Fibroblast of the conjunctiva (primary cell): ENCODE measurements around the gene MRPS14.
"Not testable (repeated sequence)": the region's sequence is repeated elsewhere in the genome, so short reads cannot be mapped to it uniquely, and the experiment has no call there.

ENCODE experiments used
- DNase-seq: peaks from one replicate; pipeline ENCODE4 v3.0.0-alpha.2; 2010; ENCODE audit warnings: low read depth

The MRPS14 gene

DNA sequence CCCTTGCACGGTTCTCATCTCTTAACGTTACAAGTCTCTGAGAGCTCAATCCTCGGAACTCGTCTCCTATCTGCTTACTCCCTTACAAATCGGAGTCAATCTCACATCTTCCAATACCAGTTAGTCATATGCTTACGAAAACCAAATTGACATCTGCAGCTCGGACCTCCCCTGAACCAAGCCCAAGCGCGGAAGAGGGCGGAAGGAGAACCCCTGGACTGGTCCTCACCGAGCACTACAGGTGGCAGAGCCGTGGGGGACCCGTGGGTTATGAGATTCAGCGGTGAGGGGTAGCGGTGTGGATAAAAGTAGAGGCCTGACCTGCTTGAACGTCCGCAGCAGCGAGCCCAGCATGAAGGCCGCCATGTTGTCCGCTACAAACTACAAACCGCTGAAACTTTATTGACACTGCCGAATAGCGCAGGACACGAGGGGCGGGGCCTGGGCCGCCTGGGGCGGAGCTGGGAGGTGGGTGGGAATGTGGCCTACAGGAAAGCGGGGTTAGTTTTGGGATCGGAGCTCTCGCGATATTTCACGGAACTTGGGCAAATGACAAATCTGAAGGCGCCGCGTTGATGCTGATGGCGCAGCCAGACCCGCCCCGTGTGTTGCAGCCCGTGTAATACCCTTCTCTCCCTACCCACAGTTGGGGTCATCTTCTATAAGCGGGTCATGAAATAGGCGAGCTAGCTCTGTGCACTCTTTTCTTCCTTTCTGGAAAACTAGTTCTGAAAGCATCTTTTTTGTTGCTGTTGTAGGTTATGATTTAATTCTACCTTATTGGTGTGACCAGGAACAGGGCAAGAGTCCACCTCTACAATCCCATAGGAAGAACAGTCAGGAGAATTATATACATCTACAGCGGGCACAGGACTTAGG, at the start of gene MRPS14:
TSS of gene MRPS14 (minus strand) at position 383 of the 879 bp plus-strand sequence. CDS start at position 366, 17 bp downstream.
- peak; percentile 96 for DNase-seq

GRCh38 chr1:175072099-175072951, 49.1 kb upstream of the MRPS14 start:
- peak; percentile 53 for DNase-seq

DNA sequence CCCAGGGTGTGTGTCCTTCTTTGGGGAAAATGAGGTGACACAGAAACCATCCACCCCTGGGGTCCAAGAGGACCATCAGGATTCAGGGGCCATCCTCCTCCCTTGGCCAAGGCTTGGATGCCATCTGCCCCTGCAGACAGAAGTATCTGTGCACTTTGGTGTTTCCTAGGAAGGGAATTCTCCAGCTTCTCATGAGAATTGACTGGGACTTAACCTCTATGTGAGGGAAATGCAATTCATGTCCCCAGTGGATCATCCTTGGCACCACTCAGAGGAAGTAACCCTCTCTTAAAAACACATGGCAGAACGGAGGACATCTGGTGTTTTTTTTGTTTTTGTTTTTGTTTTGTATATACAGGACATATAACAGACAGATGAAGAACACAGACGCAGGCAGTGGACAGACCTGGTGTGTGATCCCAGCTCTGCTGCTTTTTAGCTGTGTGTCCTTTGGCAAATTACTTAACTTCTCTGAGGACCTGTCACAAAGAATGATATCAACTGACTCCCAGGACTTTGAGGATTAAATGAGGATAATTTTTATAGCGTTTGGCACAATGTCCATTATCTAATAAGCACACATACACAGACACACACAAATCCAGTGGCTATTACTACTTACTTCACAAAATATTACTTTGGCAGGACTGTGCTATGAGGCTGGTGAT, 48.2 kb upstream of the MRPS14 start:
- no peak for DNase-seq

GRCh38 chr1:175070818-175071217, 47.6 kb upstream of the MRPS14 start:
- no peak for DNase-seq

GRCh38 chr1:175067362-175068106, 44.3 kb upstream of the MRPS14 start, which contains the start of gene TNN:
Gene TNN (plus strand): TSS chr1:175067833. CDS start chr1:175077419, 9,586 bp downstream.
- DNase-seq, result no peak

GRCh38 chr1:175062858-175063257, 39.6 kb upstream of the MRPS14 start:
- no peak for DNase-seq

DNA sequence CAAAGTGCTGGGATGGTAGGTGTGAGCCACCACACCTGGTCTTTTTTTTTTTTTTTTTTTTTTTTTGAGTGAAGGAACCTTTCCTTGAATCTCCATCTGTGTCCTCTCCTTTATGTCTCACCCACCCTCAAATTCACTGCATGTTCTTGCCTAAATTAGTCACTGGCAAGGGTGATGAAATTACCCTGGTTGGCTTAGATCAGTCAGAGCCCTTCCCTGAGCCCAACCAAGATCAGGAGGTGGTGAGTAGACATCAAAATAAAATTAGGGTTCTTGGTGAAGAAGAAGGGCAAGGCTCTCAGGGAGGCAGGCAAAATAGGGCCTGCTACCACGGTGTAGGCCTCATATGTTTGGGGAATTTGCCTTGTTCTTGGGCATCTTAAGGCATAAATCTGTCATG, 39.1 kb upstream of the MRPS14 start:
- no peak for DNase-seq

DNA sequence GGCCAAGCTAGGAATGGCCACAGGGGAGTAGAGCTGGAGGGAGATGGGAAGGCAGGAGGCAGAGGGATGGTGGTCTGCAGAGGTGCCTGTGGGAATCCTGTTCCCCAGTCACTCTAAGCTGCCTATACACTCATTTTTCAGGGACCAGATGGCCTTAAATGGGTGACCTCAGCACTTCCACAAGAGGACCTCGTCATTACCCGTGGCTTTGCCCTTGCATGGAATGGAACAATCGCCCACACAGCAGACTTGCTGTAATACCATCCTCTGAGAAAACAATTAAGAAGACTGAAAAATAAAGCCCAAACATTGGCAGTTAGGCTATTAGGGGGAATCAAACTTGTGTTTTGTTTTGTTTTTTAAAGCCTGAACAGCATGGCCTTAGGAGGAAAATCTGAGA, 31.5 kb upstream of the MRPS14 start:
- DNase-seq, result no peak

GRCh38 chr1:175050992-175051391, 27.8 kb upstream of the MRPS14 start:
- DNase-seq, result no peak

GRCh38 chr1:175045519-175045918, 22.3 kb upstream of the MRPS14 start:
- no peak for DNase-seq

DNA sequence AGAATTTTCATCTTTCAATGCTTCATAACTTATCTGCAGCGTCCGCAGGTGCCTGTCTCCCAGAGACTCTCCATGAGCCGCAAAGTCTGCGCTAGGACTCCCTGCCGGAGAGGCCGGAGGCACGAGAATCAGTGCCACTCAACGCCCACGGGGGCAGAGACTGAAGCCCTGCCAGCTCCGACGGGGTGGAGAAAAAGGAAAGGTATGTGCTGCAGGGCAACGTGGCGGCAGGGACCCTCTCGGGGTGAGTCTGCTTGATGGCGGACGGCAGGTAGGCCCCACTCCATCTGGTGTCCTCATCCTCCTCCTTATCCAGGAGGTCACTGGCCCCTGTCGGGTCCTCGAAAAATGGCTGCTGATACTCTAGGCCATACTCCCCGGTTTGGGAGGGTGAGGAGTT, 21.9 kb upstream of the MRPS14 start:
- no peak for DNase-seq

DNA sequence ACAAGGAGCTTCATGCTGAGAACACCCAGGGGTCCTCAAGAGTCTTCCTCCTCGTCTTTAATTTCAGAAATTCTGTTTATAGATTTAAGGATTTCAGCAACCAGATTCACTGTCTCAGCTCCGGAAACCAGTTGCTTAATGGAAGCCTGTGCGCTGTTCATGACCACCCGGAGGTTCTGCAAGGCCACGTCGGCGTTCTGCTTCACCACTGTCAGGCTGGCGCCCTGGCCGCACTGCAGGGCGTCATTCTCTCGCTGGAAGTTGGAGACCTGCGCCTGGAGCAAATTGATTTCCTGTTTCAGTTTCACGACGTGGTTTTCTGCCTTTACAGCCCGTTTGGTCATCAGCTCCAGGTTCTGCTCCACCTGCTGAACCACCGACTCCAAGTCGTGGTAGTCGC, 21.4 kb upstream of the MRPS14 start:
- DNase-seq, result not testable (repeated sequence)

GRCh38 chr1:175043824-175044223, 20.6 kb upstream of the MRPS14 start:
- DNase-seq, result no peak

GRCh38 chr1:175042650-175043049, 19.4 kb upstream of the MRPS14 start:
- no peak for DNase-seq

- DNase-seq, result no peak
These were observed 17.2 kb upstream of the MRPS14 start for GRCh38 chr1:175040324-175040879.

DNA sequence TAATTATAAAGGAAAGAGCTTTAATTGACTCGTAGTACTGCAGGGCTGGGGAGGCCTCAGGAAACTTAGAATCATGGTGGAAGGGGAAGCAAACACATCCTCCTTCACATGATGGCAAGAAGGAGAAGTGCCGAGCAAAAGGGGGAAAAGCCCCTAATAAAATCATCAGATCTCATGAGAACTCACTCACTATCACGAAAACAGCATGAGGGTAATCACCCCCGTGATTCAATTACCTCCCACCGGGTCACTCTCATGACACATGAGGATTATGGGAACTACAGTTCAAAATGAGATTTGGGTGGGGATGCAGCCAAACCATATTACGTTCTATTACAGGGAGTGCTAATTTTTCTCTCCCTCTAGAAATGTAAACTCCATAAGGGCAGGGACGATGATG, 14.2 kb upstream of the MRPS14 start:
- no peak for DNase-seq

GRCh38 chr1:175036476-175036875, 13.3 kb upstream of the MRPS14 start:
- DNase-seq, result no peak

DNA sequence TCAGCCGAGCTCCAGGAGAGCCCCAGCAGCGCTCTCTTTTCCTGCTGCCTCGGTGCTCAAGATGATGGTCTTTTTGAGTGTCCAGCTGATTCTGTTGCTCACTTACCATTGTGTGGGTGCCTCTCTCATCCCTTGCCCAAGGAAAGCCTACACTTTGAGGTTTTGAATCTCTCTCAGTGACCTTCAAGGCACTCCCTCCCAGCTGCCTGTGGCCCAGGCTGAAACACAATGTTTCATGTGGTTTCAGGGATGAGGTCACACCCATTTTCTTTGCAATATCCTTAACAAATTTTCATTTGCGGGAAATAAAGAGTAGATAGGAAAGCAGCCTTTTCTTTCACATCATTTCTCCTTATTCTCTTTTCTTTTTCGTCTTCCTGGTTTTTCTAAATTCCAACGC, 12.6 kb upstream of the MRPS14 start:
- no peak for DNase-seq

DNA sequence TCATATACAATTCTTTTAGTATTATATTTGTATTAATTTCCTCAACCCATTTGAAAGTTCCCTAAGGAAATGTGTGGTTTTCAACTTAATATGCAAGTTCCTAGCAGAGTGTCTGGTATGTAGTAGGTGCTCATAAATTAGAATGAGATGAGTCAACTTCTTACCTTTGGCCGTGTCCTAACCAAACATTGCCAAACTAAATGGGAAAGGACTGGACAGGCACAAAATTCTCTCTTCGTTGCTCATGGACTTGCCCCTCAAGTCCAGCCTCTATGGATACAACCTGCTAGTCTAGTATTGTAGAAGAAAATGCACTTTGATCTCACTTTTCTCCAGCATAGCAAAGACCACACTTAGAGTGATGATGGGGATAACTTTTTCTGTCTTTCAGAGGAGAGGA, 11.6 kb upstream of the MRPS14 start:
- DNase-seq, result no peak

GRCh38 chr1:175033953-175034352, 10.7 kb upstream of the MRPS14 start:
- no peak for DNase-seq

DNA sequence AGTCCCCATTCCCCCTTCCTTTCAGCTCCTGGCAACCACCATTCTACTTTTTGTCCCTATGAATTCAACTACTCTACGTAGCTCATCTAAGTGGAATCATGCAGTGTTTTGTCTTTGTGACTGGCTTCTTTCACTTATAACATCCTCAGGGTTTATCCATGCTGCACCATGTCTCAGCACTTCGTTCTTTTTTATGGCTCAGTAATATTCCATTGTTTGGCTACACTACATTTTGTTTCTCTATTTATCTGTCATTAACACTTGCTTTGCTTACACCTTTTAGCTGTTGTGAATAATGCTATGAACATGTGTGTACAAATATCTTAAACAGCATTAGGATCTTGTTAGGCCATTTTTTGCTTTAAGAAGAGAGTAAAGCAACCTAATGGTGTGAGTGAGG, 1.5 kb upstream of the MRPS14 start:
- DNase-seq, result no peak
